SH-SY5Y (cell line): ENCODE data around the gene CNOT2.

ENCODE experiments used
- GATA2 ChIP-seq: IDR thresholded peaks from 2 replicates; pipeline ENCODE4 v1.6.1; 2011; ENCODE audit warnings: mild to moderate bottlenecking, low read depth, low read length
- GATA3 ChIP-seq: IDR thresholded peaks from 2 replicates; pipeline ENCODE4 v1.6.1; 2011; ENCODE audit warnings: low read depth, mild to moderate bottlenecking, low read length, moderate library complexity

DNA sequence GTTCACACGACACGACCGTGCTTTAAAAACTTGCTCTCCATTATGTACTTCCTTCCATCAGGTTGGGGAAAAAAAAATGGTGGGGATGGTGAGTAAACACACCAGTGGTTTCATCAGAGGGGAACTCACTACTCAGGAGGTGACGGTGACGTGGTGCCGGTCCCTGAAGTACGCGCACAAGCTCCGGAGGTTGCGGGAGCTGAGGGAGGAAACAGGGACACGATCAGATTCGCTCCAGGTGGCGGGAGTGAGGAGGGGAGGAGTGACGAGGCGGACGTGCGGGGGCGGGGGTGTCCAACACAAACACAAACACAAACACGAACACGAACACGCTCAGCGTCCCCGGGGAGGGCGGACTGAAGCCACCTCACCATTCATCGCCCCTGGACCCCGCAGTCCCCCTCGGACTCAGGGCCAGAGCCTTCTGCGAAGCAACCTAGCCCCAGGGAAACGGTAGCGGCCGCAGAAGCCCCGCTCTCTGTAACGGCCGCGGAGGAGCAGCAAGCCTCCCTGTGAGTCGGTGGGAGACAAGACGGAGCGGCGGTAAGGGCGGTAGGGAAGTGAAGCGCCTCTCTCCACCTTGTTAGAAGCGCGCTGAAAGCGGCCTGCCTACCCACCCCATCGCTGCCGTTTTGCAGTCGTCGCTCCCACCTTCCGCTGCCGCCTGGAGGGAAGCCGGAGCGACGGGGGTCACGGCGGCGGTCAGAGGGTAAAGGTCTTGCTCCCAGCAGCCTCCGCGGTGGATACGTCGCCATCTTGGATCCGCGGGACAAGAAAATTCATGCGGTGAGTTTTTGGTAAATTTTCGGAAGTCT is at the start of gene CNOT2:
- no peak for TF ChIP-seq GATA3
- TF ChIP-seq GATA2: no peak
